Anterior cingulate cortex (tissue), 58 donors: Measurements from ENCODE around the gene XRCC6.
"Not testable (repeated sequence)": the region's sequence is repeated elsewhere in the genome, so short reads cannot be mapped to it uniquely, and the experiment has no call there.

Experiments used
- DNase-seq, 58 donors: peaks; one replicate each; lab custom pipeline; 2025; lab: John Stamatoyannopoulos, UW

The XRCC6 gene

DNA sequence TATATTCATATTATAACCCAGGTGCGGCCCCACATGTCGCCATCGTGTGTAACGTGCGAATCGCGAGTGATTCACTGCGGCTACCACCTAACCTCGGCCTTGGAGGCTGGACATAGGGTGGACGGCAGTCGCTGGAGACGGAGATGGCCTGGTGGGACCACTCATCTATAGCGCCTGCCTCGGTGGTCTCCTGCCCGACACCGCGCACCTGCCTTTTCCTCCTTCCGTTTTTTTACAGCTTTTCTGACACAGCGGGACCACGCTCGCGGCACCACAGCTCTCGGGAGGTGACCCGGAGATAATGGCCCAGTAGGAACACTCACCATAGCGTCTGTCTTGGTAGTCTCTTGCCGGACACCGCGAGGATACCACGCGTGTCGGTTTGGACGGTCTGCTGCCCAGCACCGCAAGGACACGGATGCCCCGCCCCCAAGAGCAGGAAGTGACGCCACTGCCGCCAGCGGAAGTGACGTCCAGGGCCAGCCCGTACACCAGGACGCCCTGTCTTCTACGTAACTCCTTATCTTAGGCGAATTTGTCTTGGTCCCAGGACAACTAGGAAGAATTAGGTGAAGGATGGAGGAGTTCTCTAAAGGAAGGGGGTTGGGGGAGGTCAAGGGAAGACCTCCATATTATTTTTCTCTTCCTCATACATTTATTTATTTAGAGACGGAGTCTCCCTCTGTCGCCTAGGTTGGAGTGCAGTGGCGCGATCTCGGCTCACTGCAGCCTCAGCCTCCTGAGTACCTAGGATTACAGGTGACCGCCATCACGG is 61.1 kb downstream of the XRCC6 start:
- peak; percentile 6 to 92 (median 71) for DNase-seq

DNA sequence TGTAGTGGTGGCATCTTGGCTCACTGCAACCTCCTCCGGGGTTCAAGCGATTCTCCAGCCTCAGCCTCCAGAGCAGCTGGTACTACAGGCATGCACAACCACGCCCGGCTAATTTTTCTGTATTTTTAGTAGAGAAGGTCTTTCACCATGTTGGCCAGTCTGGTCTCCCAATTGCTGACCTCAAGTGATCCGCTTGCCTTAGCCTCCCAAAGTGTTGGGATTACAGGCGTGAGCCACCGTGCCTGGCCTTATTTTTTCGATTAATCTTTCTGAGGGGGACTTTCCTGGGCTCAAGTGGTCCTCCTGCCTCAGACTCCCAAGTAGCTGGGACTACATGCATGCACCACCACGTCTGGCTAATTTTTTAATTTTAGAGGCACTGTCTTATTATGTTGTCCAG is 62.0 kb downstream of the XRCC6 start:
- no peak for DNase-seq

DNA sequence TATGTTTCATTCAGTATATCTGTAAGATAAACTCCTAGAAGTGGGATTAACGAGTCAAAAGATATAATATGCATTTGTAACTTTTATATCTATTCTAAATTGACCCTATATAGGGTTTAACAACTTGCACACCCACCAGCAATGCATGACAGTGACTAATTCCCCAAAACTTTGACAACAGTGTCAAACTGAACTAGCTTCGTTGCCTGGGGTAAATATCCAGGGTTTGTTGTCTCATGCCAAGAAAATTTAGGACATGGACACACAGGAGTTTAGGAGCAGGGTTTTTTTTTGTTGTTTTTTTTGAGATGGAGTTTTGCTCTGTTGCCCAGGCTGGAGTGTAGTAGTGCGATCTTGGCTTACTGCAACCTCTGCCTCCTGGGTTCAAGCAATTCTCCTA is 62.5 kb downstream of the XRCC6 start:
- DNase-seq, result no peak

DNA sequence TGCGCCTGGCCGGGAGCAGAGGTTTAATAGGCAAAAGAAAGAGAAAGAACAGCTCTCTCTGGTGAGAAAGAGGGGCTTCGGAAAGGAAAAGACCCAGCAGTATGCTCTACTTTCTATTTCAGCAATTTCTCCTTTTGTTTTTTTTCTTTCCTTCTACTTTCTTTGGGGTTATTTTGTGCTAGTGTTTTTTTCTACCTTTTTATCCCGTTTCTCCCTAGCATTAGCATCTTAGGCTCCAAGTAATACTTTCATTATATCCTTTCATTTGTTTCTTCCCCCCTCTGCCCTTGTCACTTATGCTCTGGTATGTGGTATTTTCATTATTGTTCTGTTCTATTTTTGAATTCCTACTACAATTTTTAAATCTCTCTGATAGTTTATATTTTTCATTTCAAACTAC is 63.1 kb downstream of the XRCC6 start:
- DNase-seq, result no peak

DNA sequence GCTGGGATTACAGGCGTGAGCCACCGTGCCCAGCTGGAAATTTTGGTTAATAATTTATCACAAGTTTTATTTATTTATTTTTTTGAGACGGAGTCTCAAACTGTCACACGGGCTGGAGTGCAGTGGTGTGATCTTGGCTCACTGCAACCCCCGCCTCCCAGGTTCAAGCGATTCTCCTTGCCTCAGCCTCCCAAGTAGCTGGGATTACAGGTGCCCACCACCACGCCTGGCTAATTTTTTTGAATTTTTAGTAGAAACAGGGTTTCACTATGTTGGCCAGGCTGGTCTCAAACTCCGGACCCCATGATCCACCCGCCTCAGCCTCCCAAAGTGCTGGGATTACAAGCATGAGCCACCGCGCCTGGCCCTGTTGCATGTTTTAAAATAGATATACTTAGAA is 65.8 kb downstream of the XRCC6 start:
- DNase-seq, result not testable (repeated sequence)

DNA sequence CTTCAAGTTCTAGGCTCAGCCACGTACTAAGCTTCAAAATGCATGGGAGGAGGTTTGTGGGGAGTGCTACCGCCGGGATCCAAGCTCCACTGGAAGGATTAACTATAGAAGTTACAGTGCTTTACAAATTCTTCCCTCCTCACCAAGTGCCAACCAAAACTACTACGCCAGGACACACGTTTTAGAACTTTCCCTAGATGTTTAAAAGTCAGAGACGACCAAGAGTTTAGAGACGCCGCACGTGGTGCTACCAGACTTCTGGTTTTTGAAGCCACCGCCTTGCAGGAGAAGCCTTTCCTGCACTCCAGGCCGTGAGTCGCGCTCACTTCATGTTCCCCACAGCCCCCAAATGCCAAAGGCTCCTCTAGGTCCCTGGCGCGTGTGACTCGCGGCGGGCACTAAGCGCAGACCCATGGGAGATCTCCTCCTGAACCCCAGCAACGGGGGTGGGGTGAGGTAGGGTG is 66.8 kb downstream of the XRCC6 start:
- peak in 3 of 58 donors; percentile 14 to 29 (median 23) for DNase-seq

DNA sequence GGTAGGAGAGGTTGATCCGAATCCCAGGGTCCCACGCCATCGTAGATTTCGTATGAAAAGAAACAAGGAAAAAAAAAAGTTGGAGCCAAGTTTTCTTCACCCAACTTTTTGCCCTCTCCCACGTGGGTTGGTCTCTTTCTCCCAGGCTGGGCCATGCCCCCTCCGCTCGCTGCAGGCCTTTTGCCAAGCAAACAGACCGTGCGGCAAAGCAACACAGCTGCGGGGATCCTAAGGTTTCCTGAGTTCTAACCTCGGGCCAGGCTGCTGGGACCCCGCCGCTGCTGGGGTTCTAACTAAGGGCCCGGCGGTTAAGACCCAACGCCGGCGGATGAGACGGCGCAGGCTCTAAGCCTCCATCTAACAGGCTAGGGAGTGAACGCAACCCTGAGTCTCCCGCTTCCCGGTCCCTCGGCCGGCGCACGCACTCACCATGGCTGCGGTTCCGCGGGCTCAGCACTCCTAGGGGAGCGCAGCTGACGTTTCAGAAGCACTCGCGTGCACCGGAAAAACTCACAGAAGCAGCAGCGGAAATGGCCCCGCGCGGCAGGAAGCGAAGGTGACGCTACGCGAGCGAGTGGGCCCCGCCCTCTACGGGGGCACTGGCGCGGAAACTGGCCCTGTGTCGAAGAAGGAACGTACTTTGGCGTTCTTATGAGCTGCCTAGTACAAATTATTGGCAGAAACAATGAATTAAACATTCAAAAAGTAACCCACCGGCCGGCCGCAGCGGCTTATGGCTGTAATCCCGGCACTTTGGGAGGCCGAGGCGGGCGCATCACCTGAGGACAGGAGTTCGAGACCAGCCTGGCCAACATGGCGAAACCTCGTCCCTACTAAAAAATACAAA is 67.5 kb downstream of the XRCC6 start, which contains the start of gene SNU13:
SNU13 (minus strand) TSS at position 503 of the 847 bp plus-strand sequence; CDS start at position 432, 71 bp downstream.
- DNase-seq, result peak; percentile 19 to 94 (median 82)

DNA sequence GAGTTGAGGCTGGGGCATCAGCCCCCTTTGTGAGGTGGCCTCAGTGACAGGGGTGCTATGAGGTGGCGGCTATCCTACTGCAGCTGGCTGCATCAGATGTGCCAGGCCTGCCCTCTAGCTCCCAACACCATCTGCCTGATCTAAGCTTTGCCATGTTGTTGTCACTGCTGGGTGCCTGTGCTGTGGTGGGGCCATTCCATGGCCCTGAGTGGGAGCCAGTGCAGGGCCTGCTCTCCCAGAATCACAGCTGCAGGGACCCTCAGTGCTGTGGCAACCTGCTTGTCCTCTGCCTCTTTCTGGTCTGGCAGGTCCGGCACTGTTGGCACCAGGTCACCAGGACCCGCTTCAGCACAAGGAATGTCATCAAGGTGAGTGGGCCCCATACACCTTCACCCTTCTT is 69.4 kb downstream of the XRCC6 start:
- DNase-seq, result peak in 1 of 58 donors; percentile 1

DNA sequence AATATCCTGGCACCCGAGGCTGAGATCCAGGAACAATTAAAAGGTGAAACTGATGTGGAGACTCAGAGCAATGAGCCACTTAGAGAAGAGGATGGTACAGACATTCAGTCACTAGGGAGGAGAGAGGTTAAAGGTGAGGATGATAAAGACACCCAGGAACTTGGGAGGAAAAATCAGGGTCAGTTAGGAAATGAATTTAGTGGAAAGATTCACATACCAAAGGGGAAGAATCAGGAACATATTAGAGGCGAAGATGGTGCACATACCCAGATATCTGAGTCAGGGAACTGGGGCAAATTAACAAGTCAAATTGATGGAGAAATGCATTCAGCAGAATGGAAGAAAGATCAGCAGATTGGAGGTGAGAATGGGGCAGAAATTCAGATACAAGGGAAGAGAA is 74.1 kb downstream of the XRCC6 start:
- no peak for DNase-seq

DNA sequence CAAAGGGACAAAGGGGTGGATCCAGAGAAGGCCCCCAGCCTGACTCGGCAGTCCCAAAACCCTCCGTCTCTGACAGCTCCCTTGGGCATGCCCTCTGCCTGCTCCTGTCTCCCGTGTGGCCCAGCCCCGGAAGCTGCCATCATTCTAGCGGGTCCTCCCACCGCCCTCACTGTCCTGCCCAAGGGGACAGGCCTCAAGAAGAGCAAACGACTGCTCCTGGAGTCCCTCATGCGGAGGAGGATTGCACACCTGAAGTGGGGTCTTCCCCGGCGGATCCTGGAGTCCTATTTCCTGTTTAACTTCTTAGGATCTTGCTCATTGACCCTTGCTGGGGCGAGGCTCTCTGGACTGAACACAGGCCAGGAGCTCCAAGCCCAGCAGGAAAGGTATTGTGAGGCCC is 75.6 kb downstream of the XRCC6 start:
- peak in 1 of 58 donors; percentile 21 for DNase-seq

DNA sequence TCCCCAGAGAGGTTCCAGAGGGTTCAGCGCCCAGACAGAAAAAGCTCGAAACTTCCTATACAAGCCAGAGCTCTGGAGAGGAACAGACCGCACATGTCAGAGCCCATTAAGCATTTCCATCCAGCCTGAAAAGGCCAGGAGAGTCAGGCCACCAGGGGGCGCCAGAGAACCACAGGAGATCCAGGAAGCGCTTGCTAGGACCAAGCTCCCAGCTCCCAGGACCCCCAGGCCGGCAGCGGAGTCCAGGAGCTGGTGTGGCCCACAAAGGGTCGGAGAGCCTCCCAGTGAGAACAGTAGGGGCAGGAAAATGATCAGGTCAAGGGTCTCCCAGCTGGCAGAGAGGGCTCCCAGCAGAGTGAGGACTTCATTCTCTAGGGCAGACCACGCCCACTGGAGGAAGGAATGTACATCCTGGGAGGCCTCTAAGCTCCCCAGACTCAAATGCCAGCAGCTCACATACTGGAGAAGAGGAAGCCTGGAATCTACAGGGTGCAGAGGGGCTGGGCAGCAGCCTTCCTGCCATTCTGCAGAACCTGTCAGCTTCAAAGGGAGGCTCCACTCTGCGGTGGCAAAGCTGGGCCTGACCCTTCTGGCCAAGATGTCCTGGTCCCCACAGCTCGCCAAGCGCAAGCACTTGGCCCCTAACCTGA is 76.2 kb downstream of the XRCC6 start:
- peak in 57 of 58 donors; percentile 25 to 98 (median 77) for DNase-seq

DNA sequence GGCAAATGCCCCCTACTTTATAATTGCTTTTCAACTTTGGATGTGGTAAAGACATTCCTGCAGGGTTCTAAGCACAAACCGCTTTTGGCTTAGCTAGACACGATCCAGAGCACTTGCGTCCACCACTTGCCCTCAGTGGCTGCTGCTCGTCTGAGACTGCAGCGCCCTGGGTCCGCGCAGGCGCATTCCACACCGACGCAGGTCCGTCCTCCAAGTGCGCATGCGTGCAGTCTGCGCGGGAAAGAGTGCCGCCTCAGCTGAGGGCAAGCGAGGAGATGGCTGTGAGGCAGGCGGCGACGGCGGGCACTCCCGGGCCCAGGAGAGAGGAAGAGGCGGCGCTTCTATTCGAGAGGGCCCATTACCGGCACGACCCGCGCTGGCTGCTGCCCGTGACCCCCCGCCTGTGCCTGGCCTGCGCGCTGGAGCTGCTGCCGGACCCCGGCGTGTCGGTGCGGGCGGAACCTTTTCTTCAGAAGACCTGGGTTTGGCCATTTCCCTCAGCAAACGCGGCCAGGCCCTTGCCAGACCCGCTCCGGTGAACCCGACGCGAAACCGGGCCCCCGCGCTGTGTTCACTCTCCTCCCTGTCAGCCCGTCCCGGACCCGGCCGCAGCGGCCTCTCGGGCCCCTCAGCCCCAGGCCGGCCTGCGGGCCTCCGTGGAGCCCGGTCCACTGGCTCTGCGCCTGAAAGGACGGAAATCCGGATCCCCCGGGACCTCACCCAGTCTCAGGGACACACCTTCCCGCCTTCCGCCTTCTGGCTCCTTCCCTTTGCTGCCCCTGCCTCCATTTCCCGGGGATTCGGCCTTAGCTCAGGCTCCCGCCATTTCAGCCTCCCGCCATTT is 78.4 kb downstream of the XRCC6 start, which contains the start of gene MEI1:
MEI1 (plus strand) TSS at position 240 of the 844 bp plus-strand sequence; CDS start at position 276, 36 bp downstream.
- peak in 57 of 58 donors; percentile 12 to 88 (median 72) for DNase-seq

DNA sequence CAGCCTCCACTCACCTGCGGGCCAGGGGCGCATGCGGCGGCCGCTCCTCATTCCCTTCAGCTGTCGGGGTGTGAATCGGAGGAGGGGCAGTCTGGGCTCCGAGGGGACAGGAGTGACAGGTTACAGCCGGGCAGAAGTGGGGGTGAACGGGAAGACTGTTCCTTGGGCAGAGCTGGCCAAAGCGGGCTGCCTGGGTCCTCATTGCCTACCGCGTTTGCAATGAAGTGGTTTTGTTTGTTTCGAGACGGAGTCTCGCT is 78.9 kb downstream of the XRCC6 start:
- no peak for DNase-seq

DNA sequence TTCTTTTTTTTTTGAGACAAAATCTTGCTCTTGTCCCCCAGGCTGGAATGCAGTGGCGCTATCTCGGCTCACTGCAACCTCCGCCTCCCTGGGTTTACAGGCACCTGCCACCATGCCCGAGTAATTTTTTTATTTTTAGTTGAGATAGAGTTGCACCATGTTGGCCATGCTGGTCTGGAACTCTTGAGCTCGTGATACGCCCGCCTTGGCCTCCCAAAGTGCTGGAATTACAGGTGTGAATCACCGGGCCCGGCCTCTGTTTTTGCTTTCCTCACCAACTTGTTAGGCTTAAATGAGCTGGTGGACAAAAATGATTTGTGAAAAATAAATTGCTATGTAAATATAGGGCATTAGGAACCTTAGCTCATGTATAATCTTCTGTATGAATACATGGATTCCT is 81.7 kb downstream of the XRCC6 start:
- DNase-seq, result no peak

DNA sequence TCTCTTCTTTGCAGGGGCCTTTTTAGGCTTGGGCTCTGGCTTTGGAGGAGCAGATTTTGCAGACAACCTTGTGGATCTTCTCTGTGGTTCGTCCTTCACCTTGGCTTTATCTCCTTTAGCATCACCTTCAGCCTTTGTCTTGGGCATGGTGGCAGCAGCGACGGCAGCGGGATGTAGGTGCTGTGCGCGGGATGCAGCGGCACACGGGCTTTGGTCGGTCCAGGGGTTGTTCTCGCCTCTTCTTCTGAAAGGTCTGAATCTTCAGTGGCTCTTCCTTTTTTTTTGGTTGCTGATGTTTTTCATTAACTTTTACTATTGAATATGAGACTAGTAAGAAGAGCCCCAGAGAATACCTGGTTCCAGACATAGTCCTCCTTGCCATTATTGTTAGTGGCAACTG is 88.2 kb downstream of the XRCC6 start:
- DNase-seq, result no peak

DNA sequence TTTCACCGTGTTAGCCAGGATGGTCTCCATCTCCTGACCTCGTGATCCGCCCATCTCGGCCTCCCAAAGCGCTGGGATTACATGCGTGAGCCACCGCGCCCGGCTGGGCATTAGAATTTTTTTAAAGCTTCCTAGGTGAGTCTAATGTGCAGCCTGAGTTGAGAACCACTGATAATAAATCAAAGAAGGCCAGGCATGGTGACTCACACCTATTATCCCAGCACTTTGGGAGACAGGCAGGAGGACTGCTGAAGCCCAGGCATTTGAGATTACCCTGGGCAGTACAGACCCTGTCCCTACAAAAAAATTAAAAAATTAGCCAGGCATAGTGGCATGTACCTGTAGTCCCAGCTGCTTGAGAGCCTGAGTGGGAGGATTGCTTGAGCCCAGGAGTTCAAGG is 91.9 kb downstream of the XRCC6 start:
- no peak for DNase-seq
